ENCODE results near the gene GLYR1. TPM values are rescaled to one million over a fixed set of nuclear protein-coding genes. Genes with fewer than 3 reads are reported as not detected.

Gene GLYR1
- total and polyA plus RNA-seq, 2 donors (not counting 1 experiment from before 2014, with no cell fraction given): 34.0 to 137 TPM

- H3K27me3 Mint-ChIP-seq: no peaks in the 10 kb centered on the region
- Histone ChIP-seq H3K9me3 (ENCODE audit: control extremely low read depth in 1 of 3, control insufficient read depth in 2 of 3, insufficient read depth in 1 of 3, low read length in 2 of 3) (no peaks in the 10 kb centered on the region), H2AFZ (ENCODE audit: insufficient read depth, low read depth, low read length, poor library complexity, severe bottlenecking) (no peak overlapping the region), H3K4me2 (replicated peaks; ENCODE audit: low read depth, low read length, poor library complexity, severe bottlenecking) (no peak overlapping the region), H3K4me1 (ENCODE audit: control insufficient read depth in 2 of 2, insufficient read depth in 2 of 2, low read length in 2 of 2) (peaks cover 16 to 23% of the 10 kb centered on the region in 2 donors), H3K4me3 (ENCODE audit: control extremely low read depth in 1 of 5, extremely low read depth in 1 of 5, insufficient read depth in 1 of 5, low read depth in 2 of 5, low read length in 4 of 5) (no peak overlapping the region), H4K20me1 (ENCODE audit: control insufficient read depth, insufficient read depth, low read length, poor library complexity, severe bottlenecking) (peaks cover 52% of the 10 kb centered on the region), H3K27me3 (replicated peaks in 1 of 4; ENCODE audit: control extremely low read depth in 1 of 4, control insufficient read depth in 3 of 4, insufficient read depth in 4 of 4, low read length in 3 of 4) (no peaks in the 10 kb centered on the region), H3K9ac (ENCODE audit: low read length) (no peak overlapping the region), H3K36me3 (replicated peaks in 1 of 2; ENCODE audit: control extremely low read depth in 1 of 2, control insufficient read depth in 1 of 2, extremely low read depth in 1 of 2, insufficient read depth in 2 of 2, low read length in 1 of 2) (peaks cover 8 to 61% of the 10 kb centered on the region in 2 experiments), H3K27ac (ENCODE audit: low read length in 2 of 2) (no peak overlapping the region), H3K79me2 (ENCODE audit: control insufficient read depth, insufficient read depth, low read length) (peaks cover 52% of the 10 kb centered on the region)
- POLR2A ChIA-PET: no interaction called here
- CTCF ChIA-PET: no interaction called here
- 97% methylated on average over 7 of the region's 7 CpGs for WGBS (ENCODE audit: insufficient coverage)
- H3K27ac Mint-ChIP-seq: no peak overlapping the region
- no peak for ATAC-seq (ENCODE audit: low read depth)
- no peak for DNase-seq
- intact Hi-C loops (cut with micrococcal nuclease): no loop called here
- no peaks in the 10 kb centered on the region for H3K9me3 Mint-ChIP-seq (ENCODE audit: insufficient read depth)
- TF ChIP-seq EZH2 (IDR thresholded peaks at IDR 0.05; ENCODE audit: borderline replicate concordance, insufficient read depth, low read depth, low read length, poor library complexity, severe bottlenecking) (no peak), CTCF (IDR thresholded peaks at IDR 0.05) (no peak)
- no peak overlapping the region for H3K4me3 Mint-ChIP-seq
- peaks cover 20% of the 10 kb centered on the region for H3K4me1 Mint-ChIP-seq
These were observed 16.7 kb downstream of the GLYR1 start for GRCh38 chr16:4830408-4830807.

- intact Hi-C loops (cut with micrococcal nuclease): no loop called here
- Mint-ChIP-seq H3K4me3 (no peak overlapping the region), H3K4me1 (peaks cover 17% of the 10 kb centered on the region), H3K27ac (no peak overlapping the region), H3K9me3 (ENCODE audit: insufficient read depth) (no peaks in the 10 kb centered on the region), H3K27me3 (no peaks in the 10 kb centered on the region)
- POLR2A ChIA-PET: no interaction called here
- no peak overlapping the region for H3K9ac ChIP-seq (ENCODE audit: low read length)
- H3K4me1 ChIP-seq (ENCODE audit: control insufficient read depth in 2 of 2, insufficient read depth in 2 of 2, low read length in 2 of 2): peaks cover 14 to 19% of the 10 kb centered on the region in 2 donors
- H3K27ac ChIP-seq (ENCODE audit: low read length in 2 of 2): no peak overlapping the region
- no peak overlapping the region for H3K4me3 ChIP-seq (ENCODE audit: control extremely low read depth in 1 of 5, extremely low read depth in 1 of 5, insufficient read depth in 1 of 5, low read depth in 2 of 5, low read length in 4 of 5)
- H3K36me3 ChIP-seq (replicated peaks in 1 of 2; ENCODE audit: control extremely low read depth in 1 of 2, control insufficient read depth in 1 of 2, extremely low read depth in 1 of 2, insufficient read depth in 2 of 2, low read length in 1 of 2): peaks cover 4 to 71% of the 10 kb centered on the region in 2 experiments
- H4K20me1 ChIP-seq (ENCODE audit: control insufficient read depth, insufficient read depth, low read length, poor library complexity, severe bottlenecking): peaks cover 47% of the 10 kb centered on the region
- peaks cover 41% of the 10 kb centered on the region for H3K79me2 ChIP-seq (ENCODE audit: control insufficient read depth, insufficient read depth, low read length)
- no peak overlapping the region for H2AFZ ChIP-seq (ENCODE audit: insufficient read depth, low read depth, low read length, poor library complexity, severe bottlenecking)
- DNase-seq (no peak), ATAC-seq (ENCODE audit: low read depth) (no peak)
- TF ChIP-seq EZH2 (IDR thresholded peaks at IDR 0.05; ENCODE audit: borderline replicate concordance, insufficient read depth, low read depth, low read length, poor library complexity, severe bottlenecking): no peak
- no peak for TF ChIP-seq CTCF (IDR thresholded peaks at IDR 0.05)
- WGBS (ENCODE audit: insufficient coverage): 98% methylated on average over 11 of the region's 11 CpGs
- no peaks in the 10 kb centered on the region for H3K27me3 ChIP-seq (replicated peaks in 1 of 4; ENCODE audit: control extremely low read depth in 1 of 4, control insufficient read depth in 3 of 4, insufficient read depth in 4 of 4, low read length in 3 of 4)
- no peak overlapping the region for H3K4me2 ChIP-seq (replicated peaks; ENCODE audit: low read depth, low read length, poor library complexity, severe bottlenecking)
- CTCF ChIA-PET: no interaction called here
- no peaks in the 10 kb centered on the region for H3K9me3 ChIP-seq (ENCODE audit: control extremely low read depth in 1 of 3, control insufficient read depth in 2 of 3, insufficient read depth in 1 of 3, low read length in 2 of 3)
These were observed 18.3 kb downstream of the GLYR1 start for GRCh38 chr16:4828567-4829321.

Measured in B cell (primary cell).